PC-9 (cell line): Measurements from ENCODE around the gene SOCS6.

ENCODE experiments used
- CTCF ChIP-seq: fragments of 200-600 bp; sonication (generic); conservative IDR thresholded peaks from 2 replicates; pipeline ENCODE4 v1.6.1; 2017; ENCODE audit warnings: mixed run types, antibody characterized with exemption, mild to moderate bottlenecking, moderate library complexity
- EZH2 ChIP-seq: fragments of 200-600 bp; sonication (generic); IDR thresholded peaks from 2 replicates; pipeline ENCODE4 v1.8.0; 2017; ENCODE audit warnings: antibody characterized with exemption, low read depth

- no peak for TF ChIP-seq CTCF
- no peak for TF ChIP-seq EZH2
These were observed 87.5 kb downstream of the SOCS6 start for GRCh38 chr18:70376137-70376913.
